ENCODE measurements around the gene OR13G1. TPM values are rescaled to one million over a fixed set of nuclear protein-coding genes. Genes with fewer than 3 reads are reported as not detected.
A peak's percentile ranks its signal among the peaks of the same experiment; 100 is the strongest.

OR13G1 gene
- total RNA-seq, 2 experiments from 2014 or later = not detected

- H3K4me3 ChIP-seq (ENCODE audit: low read length) = no peak overlapping the region
- Mint-ChIP-seq H3K4me3 (no peak overlapping the region), H3K4me1 (ENCODE audit: low read depth) (no peaks in the 10 kb centered on the region), H3K36me3 (ENCODE audit: low read depth) (no peaks in the 10 kb centered on the region), H3K27me3 (peaks cover 48% of the 10 kb centered on the region), H3K27ac (no peak overlapping the region), H3K9me3 (no peaks in the 10 kb centered on the region)
- CTCF ChIA-PET = interaction anchor here (0.6 kb wide), 1 partner anchor 32 kb away, joined by 3 read pairs; no protein-coding TSS in a partner anchor
- H3K4me1 ChIP-seq (ENCODE audit: insufficient read depth, low read length) = no peaks in the 10 kb centered on the region
- peaks cover 0 to 7% of the 10 kb centered on the region in 2 experiments for H3K9me3 ChIP-seq (ENCODE audit: control insufficient read depth in 1 of 2, insufficient read depth in 1 of 2, low read length in 2 of 2)
- H3K36me3 ChIP-seq (ENCODE audit: insufficient read depth, low read length) = no peaks in the 10 kb centered on the region
- no peak for DNase-seq
- TF ChIP-seq CTCF (IDR thresholded peaks at IDR 0.05) = no peak
- no peak for ATAC-seq (ENCODE audit: poor library complexity)
- H3K27me3 ChIP-seq (ENCODE audit: control insufficient read depth in 1 of 2, insufficient read depth in 2 of 2, low read length in 2 of 2) = peaks cover 7 to 9% of the 10 kb centered on the region in 2 experiments
- no peak overlapping the region for H3K27ac ChIP-seq (ENCODE audit: low read depth in 1 of 2, low read length in 2 of 2)
- POLR2A ChIA-PET = no interaction called here
- intact Hi-C loops (cut with DNase I, micrococcal nuclease) = no loop called here
Measured at GRCh38 chr1:247642742-247643141, 36.8 kb downstream of the OR13G1 start.

GRCh38 chr1:247639381-247639981 is 40.1 kb downstream of the OR13G1 start:
- H3K27ac ChIP-seq (ENCODE audit: low read depth in 1 of 2, low read length in 2 of 2) = no peak overlapping the region
- ChIA-PET CTCF (no interaction called here), POLR2A (no interaction called here)
- H3K27me3 ChIP-seq (ENCODE audit: control insufficient read depth in 1 of 2, insufficient read depth in 2 of 2, low read length in 2 of 2) = peaks cover 7 to 9% of the 10 kb centered on the region in 2 experiments
- H3K27ac Mint-ChIP-seq = no peak overlapping the region
- H3K4me1 Mint-ChIP-seq (ENCODE audit: low read depth) = no peaks in the 10 kb centered on the region
- H3K4me3 ChIP-seq (ENCODE audit: low read length) = no peak overlapping the region
- DNase-seq (peak in 6 of 14 experiments; percentile 7 to 59 (median 41)), ATAC-seq (ENCODE audit: poor library complexity) (peak; percentile 80)
- no peaks in the 10 kb centered on the region for H3K4me1 ChIP-seq (ENCODE audit: insufficient read depth, low read length)
- H3K9me3 ChIP-seq (ENCODE audit: control insufficient read depth in 1 of 2, insufficient read depth in 1 of 2, low read length in 2 of 2) = peaks cover 0 to 7% of the 10 kb centered on the region in 2 experiments
- intact Hi-C loops (cut with DNase I, micrococcal nuclease) = no loop called here
- peaks cover 66% of the 10 kb centered on the region for H3K27me3 Mint-ChIP-seq
- H3K4me3 Mint-ChIP-seq = no peak overlapping the region
- H3K36me3 Mint-ChIP-seq (ENCODE audit: low read depth) = no peaks in the 10 kb centered on the region
- H3K36me3 ChIP-seq (ENCODE audit: insufficient read depth, low read length) = no peaks in the 10 kb centered on the region
- no peak for TF ChIP-seq CTCF (IDR thresholded peaks at IDR 0.05)
- H3K9me3 Mint-ChIP-seq = no peaks in the 10 kb centered on the region

GRCh38 chr1:247638781-247639180 is 40.8 kb downstream of the OR13G1 start:
- H3K4me3 ChIP-seq (ENCODE audit: low read length) = no peak overlapping the region
- H3K27ac ChIP-seq (ENCODE audit: low read depth in 1 of 2, low read length in 2 of 2) = no peak overlapping the region
- ATAC-seq (ENCODE audit: poor library complexity) = no peak
- intact Hi-C loops (cut with DNase I, micrococcal nuclease) = no loop called here
- H3K4me1 ChIP-seq (ENCODE audit: insufficient read depth, low read length) = no peaks in the 10 kb centered on the region
- no peaks in the 10 kb centered on the region for H3K36me3 ChIP-seq (ENCODE audit: insufficient read depth, low read length)
- no peak for DNase-seq
- POLR2A ChIA-PET = no interaction called here
- CTCF ChIA-PET = no interaction called here
- peak overlapping the region; percentile 56 for H3K4me3 Mint-ChIP-seq
- H3K9me3 ChIP-seq (ENCODE audit: control insufficient read depth in 1 of 2, insufficient read depth in 1 of 2, low read length in 2 of 2) = peaks cover 0 to 7% of the 10 kb centered on the region in 2 experiments
- H3K36me3 Mint-ChIP-seq (ENCODE audit: low read depth) = no peaks in the 10 kb centered on the region
- TF ChIP-seq CTCF (IDR thresholded peaks at IDR 0.05) = no peak
- peaks cover 63% of the 10 kb centered on the region for H3K27me3 Mint-ChIP-seq
- H3K4me1 Mint-ChIP-seq (ENCODE audit: low read depth) = no peaks in the 10 kb centered on the region
- H3K9me3 Mint-ChIP-seq = no peaks in the 10 kb centered on the region
- H3K27ac Mint-ChIP-seq = no peak overlapping the region
- H3K27me3 ChIP-seq (ENCODE audit: control insufficient read depth in 1 of 2, insufficient read depth in 2 of 2, low read length in 2 of 2) = peaks cover 6 to 9% of the 10 kb centered on the region in 2 experiments

Data from CD4-positive, alpha-beta T cell (primary cell).